Gastrocnemius medialis (tissue), 4 donors: Measurements from ENCODE around the gene ROR2. TPM values are rescaled to one million over a fixed set of nuclear protein-coding genes. Genes with fewer than 3 reads are reported as not detected.

Experiments
- ATAC-seq, 2 donors: fragments of 150-250 bp; one replicate each; pipeline ENCODE4 v1.9.1; 2016
- DNase-seq, 2 donors: peaks; one replicate each; pipeline ENCODE4 v3.0.0-alpha.2; 2019
- H3K27ac ChIP-seq, 4 donors: fragments of 200-600 bp; sonication (generic); 1 replicate in 1 of 4; 2 replicates in 3 of 4; pipeline ENCODE4 v1.5.1; 2016 to 2018; ENCODE audit warnings: mild to moderate bottlenecking in 2 of 4, moderate library complexity in 1 of 4
- H3K27me3 ChIP-seq, 3 donors: fragments of 200-600 bp; sonication (generic) in 2 of 3; 1 replicate in 1 of 3; 2 replicates in 2 of 3; pipeline versions ENCODE4 v1.5.1 to v1.6.0; 2016 to 2019; ENCODE audit warnings: mild to moderate bottlenecking in 1 of 3, moderate library complexity in 1 of 3
- H3K36me3 ChIP-seq, 2 donors: fragments of 200-600 bp; sonication (generic) in 1 of 2; one replicate each; pipeline ENCODE4 v1.5.1; 2017 to 2018
- H3K4me1 ChIP-seq, 2 donors: fragments of 200-600 bp; sonication (generic) in 1 of 2; one replicate each; pipeline ENCODE4 v1.5.1; 2016 to 2017; ENCODE audit warnings: mild to moderate bottlenecking in 2 of 2
- H3K4me3 ChIP-seq, 4 donors: fragments of 200-600 bp; sonication (generic) in 3 of 4; 1 replicate in 1 of 4; 2 replicates in 3 of 4; pipeline ENCODE4 v1.5.1; 2016 to 2019; ENCODE audit warnings: mild to moderate bottlenecking in 2 of 4
- H3K9me3 ChIP-seq, 3 donors: fragments of 200-600 bp; sonication (generic) in 2 of 3; 1 replicate in 1 of 3; 2 replicates in 2 of 3; pipeline ENCODE4 v1.5.1; 2016 to 2019
- POLR2A ChIP-seq, 2 donors: fragments of 450-650 bp; IDR thresholded peaks; one replicate each; pipeline ENCODE4 v1.6.1; 2017; ENCODE audit warnings: antibody characterized with exemption in 2 of 2, mild to moderate bottlenecking in 2 of 2, moderate library complexity in 2 of 2
- in situ Hi-C, 4 donors: fragments of 200-750 bp; cut with MboI; loops; one replicate each; pipeline versions ENCODE4 v1.15.0 to v1.8.0; 2017; ENCODE audit warnings: low sequenced_read_pairs in 4 of 4
- intact Hi-C: fragments of 100-400 bp; cut with DNase I; formaldehyde crosslinking; loops from one replicate; pipeline ENCODE4 v1.15.1; 2023; ENCODE audit warnings: low total_unique reads
- total RNA-seq, 4 donors: library from RNA; depleted of rRNA; stranded (reverse); fragments of >200 nt; gene quantifications; one replicate each; pipeline versions ENCODE4 v1.1.0 to v1.2.3, GENCODE V29; 2016
- TF ChIP-seq, protein P1 (sequence below), 5 experiments: fragments of 450-650 bp in 3 of 5; fragments of 200-600 bp in 2 of 5; sonication (generic) in 2 of 5; IDR thresholded peaks in 4 of 5; conservative IDR thresholded peaks in 1 of 5; 1 replicate in 4 of 5; 2 replicates in 1 of 5; pipeline ENCODE4 v1.5.1; 2016 to 2019; ENCODE audit warnings: antibody characterized with exemption in 5 of 5, mild to moderate bottlenecking in 3 of 5, moderate library complexity in 3 of 5

The ROR2 gene
- total RNA-seq, 4 donors from 2014 or later: 0.15 to 1.2 (median 0.61) TPM

DNA sequence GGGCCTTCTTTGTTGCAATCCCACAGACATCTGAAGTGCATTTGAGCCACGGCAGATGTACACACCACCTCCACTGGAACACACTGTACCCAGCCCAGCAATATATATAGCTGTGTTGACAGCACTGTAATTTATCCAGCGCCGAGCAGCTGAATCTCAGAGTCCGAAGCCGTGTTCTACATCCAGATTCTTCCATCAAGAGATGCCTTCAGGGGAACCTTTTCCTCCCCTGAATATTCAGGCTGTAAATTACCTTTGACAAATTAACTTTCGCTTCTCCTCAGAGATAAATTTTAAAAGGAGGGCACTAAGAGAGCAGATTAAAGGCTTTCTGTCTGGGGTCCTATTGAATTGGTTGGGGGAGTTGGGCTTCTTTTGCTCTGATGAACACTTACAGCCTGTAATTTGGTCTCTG, 76.4 kb downstream of the ROR2 start:
- no peaks in the 10 kb centered on the region for H3K36me3 ChIP-seq
- TF ChIP-seq, protein P1, sequence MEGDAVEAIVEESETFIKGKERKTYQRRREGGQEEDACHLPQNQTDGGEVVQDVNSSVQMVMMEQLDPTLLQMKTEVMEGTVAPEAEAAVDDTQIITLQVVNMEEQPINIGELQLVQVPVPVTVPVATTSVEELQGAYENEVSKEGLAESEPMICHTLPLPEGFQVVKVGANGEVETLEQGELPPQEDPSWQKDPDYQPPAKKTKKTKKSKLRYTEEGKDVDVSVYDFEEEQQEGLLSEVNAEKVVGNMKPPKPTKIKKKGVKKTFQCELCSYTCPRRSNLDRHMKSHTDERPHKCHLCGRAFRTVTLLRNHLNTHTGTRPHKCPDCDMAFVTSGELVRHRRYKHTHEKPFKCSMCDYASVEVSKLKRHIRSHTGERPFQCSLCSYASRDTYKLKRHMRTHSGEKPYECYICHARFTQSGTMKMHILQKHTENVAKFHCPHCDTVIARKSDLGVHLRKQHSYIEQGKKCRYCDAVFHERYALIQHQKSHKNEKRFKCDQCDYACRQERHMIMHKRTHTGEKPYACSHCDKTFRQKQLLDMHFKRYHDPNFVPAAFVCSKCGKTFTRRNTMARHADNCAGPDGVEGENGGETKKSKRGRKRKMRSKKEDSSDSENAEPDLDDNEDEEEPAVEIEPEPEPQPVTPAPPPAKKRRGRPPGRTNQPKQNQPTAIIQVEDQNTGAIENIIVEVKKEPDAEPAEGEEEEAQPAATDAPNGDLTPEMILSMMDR (IDR thresholded peaks at IDR 0.05 in 4 of 5, conservative IDR thresholded peaks at IDR 0.05 in 1 of 5): no peak
- H3K4me1 ChIP-seq: peaks cover 0 to 11% of the 10 kb centered on the region in 2 donors
- H3K4me3 ChIP-seq: no peak overlapping the region
- intact Hi-C loops: no loop called here
- in situ Hi-C loops: no loop called here
- peak overlapping the region in 2 of 4 donors; percentile 68 to 81 for H3K27ac ChIP-seq
- H3K9me3 ChIP-seq: no peaks in the 10 kb centered on the region
- no peaks in the 10 kb centered on the region for H3K27me3 ChIP-seq
- ATAC-seq: peak; percentile 95 to 97
- DNase-seq: peak; percentile 31 to 70

DNA sequence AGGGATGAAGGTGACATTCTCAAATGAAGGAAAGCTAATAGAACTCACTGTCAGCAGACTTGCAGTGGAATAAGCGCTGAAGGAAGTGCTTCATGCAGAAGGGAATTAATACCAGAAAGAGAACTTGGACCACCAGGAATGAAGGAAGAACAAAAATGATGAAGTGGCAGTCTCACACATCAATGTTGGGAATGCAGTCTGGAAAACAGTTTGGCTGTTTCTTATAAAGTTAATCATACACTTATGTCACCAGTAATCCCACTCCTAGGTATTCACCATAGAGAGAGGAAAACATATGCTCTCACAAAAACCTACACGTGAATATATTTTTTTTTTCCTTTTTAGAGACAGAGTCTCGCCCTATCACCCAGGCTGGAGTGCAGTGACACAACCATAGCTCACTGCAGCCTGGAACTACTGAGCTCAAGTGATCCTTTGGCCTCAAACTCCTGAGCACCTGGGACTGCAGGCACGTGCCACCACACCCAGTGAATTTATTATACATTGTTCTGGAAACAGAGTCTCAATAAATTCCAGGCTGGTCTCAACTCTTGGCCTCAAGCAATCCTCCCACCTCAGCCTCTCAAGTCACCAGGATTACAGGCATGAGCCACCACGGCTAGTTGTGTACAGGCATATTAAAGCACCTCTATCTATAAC, 81.2 kb downstream of the ROR2 start:
- intact Hi-C loops: no loop called here
- H3K27ac ChIP-seq: no peak overlapping the region
- peaks cover 0 to 8% of the 10 kb centered on the region in 2 donors for H3K4me1 ChIP-seq

DNA sequence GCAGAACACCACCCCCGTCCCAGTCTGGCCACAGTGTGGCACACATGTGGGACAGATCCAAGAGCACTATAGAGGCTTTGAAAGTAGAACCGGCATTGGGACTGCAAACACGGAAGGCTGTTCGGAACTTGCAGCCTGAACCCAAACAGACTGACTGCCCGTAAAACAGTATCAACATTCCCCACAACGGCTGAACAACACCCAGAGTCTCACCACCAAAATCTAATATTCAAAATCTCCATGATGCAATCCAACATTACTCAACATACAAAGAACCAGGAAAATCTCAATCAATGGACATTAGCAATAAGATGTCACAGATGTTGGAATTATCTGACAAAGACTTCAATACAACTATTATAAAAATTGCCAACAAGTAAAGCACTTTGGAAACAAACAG, 82.3 kb downstream of the ROR2 start:
- no peaks in the 10 kb centered on the region for H3K9me3 ChIP-seq
- no peaks in the 10 kb centered on the region for H3K4me1 ChIP-seq
- intact Hi-C loops: no loop called here
- no peak overlapping the region for H3K4me3 ChIP-seq
- TF ChIP-seq, protein P1 (IDR thresholded peaks at IDR 0.05 in 4 of 5, conservative IDR thresholded peaks at IDR 0.05 in 1 of 5): no peak
- TF ChIP-seq POLR2A (IDR thresholded peaks at IDR 0.05): no peak
- no peaks in the 10 kb centered on the region for H3K36me3 ChIP-seq
- in situ Hi-C loops: no loop called here
- no peak for ATAC-seq
- DNase-seq: no peak
- H3K27me3 ChIP-seq: no peaks in the 10 kb centered on the region
- no peak overlapping the region for H3K27ac ChIP-seq

More for the DNA sequence above, 81.2 kb downstream of the ROR2 start:
- TF ChIP-seq, protein P1 (IDR thresholded peaks at IDR 0.05 in 4 of 5, conservative IDR thresholded peaks at IDR 0.05 in 1 of 5): no peak
- no peak for TF ChIP-seq POLR2A (IDR thresholded peaks at IDR 0.05)
- ATAC-seq (no peak), DNase-seq (no peak)
- Histone ChIP-seq H3K27me3 (no peaks in the 10 kb centered on the region), H3K9me3 (no peaks in the 10 kb centered on the region), H3K4me3 (no peak overlapping the region), H3K36me3 (no peaks in the 10 kb centered on the region)
- in situ Hi-C loops: no loop called here

DNA sequence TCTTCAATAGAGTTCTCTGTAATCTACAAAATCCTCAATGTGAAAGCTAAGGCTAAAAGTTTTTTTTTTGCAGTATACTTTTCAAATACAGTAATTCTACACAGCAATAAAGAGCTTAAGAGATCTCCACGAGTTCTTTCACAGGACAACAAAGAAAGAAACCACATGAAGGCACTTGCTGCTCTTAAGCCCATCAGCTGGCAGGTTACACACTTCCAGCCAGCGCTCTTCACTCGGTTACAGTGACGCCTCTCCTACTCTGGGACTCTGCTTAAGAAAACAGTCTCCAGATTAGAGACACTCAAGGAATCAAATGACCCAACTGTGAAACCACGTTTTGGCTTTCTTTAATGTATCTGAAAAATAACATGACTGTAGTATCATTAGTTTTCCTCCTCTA, 85.0 kb downstream of the ROR2 start:
- Histone ChIP-seq H3K9me3 (no peaks in the 10 kb centered on the region), H3K27me3 (no peaks in the 10 kb centered on the region), H3K27ac (no peak overlapping the region), H3K4me3 (no peak overlapping the region), H3K36me3 (no peaks in the 10 kb centered on the region), H3K4me1 (no peaks in the 10 kb centered on the region)
- in situ Hi-C loops (no loop called here), intact Hi-C loops (no loop called here)
- ATAC-seq: no peak
- DNase-seq: no peak
- TF ChIP-seq POLR2A (IDR thresholded peaks at IDR 0.05): no peak
- TF ChIP-seq, protein P1 (IDR thresholded peaks at IDR 0.05 in 4 of 5, conservative IDR thresholded peaks at IDR 0.05 in 1 of 5): no peak

DNA sequence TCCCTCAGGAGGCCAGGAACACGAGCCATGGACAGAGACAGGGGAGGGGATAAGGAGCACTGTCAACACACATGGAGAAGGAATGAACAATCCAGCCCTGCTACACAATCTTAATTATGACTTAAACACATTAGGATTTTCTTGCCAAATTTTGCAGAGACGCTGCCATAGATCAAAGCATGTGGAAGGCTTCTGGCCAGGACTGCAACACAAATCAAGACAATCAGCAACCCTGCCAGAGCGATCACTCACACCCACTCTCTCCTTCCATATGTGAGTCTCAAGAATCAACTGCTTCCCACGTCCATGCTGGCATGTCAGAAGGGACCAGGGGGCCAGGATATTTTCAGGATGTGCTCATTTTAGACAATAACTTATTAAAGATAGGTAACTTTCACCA, 85.6 kb downstream of the ROR2 start:
- in situ Hi-C loops (no loop called here), intact Hi-C loops (no loop called here)
- Histone ChIP-seq H3K27me3 (no peaks in the 10 kb centered on the region), H3K36me3 (no peaks in the 10 kb centered on the region), H3K4me1 (no peaks in the 10 kb centered on the region), H3K9me3 (no peaks in the 10 kb centered on the region), H3K27ac (no peak overlapping the region), H3K4me3 (no peak overlapping the region)
- TF ChIP-seq POLR2A (IDR thresholded peaks at IDR 0.05): no peak
- TF ChIP-seq, protein P1 (IDR thresholded peaks at IDR 0.05 in 4 of 5, conservative IDR thresholded peaks at IDR 0.05 in 1 of 5): no peak
- no peak for ATAC-seq
- no peak for DNase-seq
